Nephron (organoid): ENCODE measurements around the gene PTPRD.

Source experiments
- H3K27ac Mint-ChIP-seq, 3 experiments: 2 replicates each; pipeline ENCODE4 v1.8.0; 2020; ENCODE audit warnings: mixed read lengths in 3 of 3, mild to moderate bottlenecking in 2 of 3, moderate library complexity in 1 of 3
- H3K27me3 Mint-ChIP-seq: 2 replicates; pipeline ENCODE4 v1.8.0; 2021; ENCODE audit warnings: low read depth, mild to moderate bottlenecking, moderate library complexity, mixed read lengths
- H3K36me3 Mint-ChIP-seq: 2 replicates; pipeline ENCODE4 v1.8.0; 2020; ENCODE audit warnings: low read depth, mixed read lengths
- H3K4me1 Mint-ChIP-seq: 2 replicates; pipeline ENCODE4 v1.8.0; 2020; ENCODE audit warnings: mixed read lengths
- H3K4me3 Mint-ChIP-seq, 3 experiments: 2 replicates each; pipeline ENCODE4 v1.8.0; 2020; ENCODE audit warnings: mild to moderate bottlenecking in 3 of 3, mixed read lengths in 3 of 3, moderate library complexity in 2 of 3
- H3K9me3 Mint-ChIP-seq: 2 replicates; pipeline ENCODE4 v1.8.0; 2020; ENCODE audit warnings: mixed read lengths
- CTCF ChIP-seq, 3 experiments: fragments of 200-600 bp; sonication (generic); IDR thresholded peaks; one replicate each; pipeline ENCODE4 v1.5.0; 2021; ENCODE audit warnings: antibody characterized with exemption in 3 of 3; ENCODE audit not compliant: unreplicated experiment in 3 of 3

The PTPRD gene

GRCh38 chr9:10003047-10003446 lies 609.8 kb downstream of the PTPRD start:
- Mint-ChIP-seq H3K27ac (no peak overlapping the region), H3K36me3 (no peaks in the 10 kb centered on the region), H3K9me3 (no peaks in the 10 kb centered on the region), H3K4me1 (peaks cover under 1% of the 10 kb centered on the region), H3K4me3 (no peak overlapping the region), H3K27me3 (no peaks in the 10 kb centered on the region)
- no peak for TF ChIP-seq CTCF (IDR thresholded peaks at IDR 0.05; ENCODE audit: unreplicated experiment in 3 of 3)

- no peaks in the 10 kb centered on the region for H3K4me1 Mint-ChIP-seq
- no peaks in the 10 kb centered on the region for H3K36me3 Mint-ChIP-seq
- no peak overlapping the region for H3K27ac Mint-ChIP-seq
- no peak for TF ChIP-seq CTCF (IDR thresholded peaks at IDR 0.05; ENCODE audit: unreplicated experiment in 3 of 3)
- no peak overlapping the region for H3K4me3 Mint-ChIP-seq
- H3K27me3 Mint-ChIP-seq, result no peaks in the 10 kb centered on the region
- H3K9me3 Mint-ChIP-seq, result no peaks in the 10 kb centered on the region
These were observed 612.1 kb downstream of the PTPRD start for GRCh38 chr9:10000669-10001068.

- H3K36me3 Mint-ChIP-seq, result no peaks in the 10 kb centered on the region
- no peak for TF ChIP-seq CTCF (IDR thresholded peaks at IDR 0.05; ENCODE audit: unreplicated experiment in 3 of 3)
- H3K4me1 Mint-ChIP-seq, result no peaks in the 10 kb centered on the region
- H3K4me3 Mint-ChIP-seq, result no peak overlapping the region
- no peaks in the 10 kb centered on the region for H3K9me3 Mint-ChIP-seq
- H3K27ac Mint-ChIP-seq, result no peak overlapping the region
- H3K27me3 Mint-ChIP-seq, result no peaks in the 10 kb centered on the region
These were observed 614.1 kb downstream of the PTPRD start for GRCh38 chr9:9998491-9999287.

- no peak for TF ChIP-seq CTCF (IDR thresholded peaks at IDR 0.05; ENCODE audit: unreplicated experiment in 3 of 3)
- no peaks in the 10 kb centered on the region for H3K36me3 Mint-ChIP-seq
- no peak overlapping the region for H3K4me3 Mint-ChIP-seq
- no peaks in the 10 kb centered on the region for H3K4me1 Mint-ChIP-seq
- H3K9me3 Mint-ChIP-seq, result no peaks in the 10 kb centered on the region
- no peak overlapping the region for H3K27ac Mint-ChIP-seq
- H3K27me3 Mint-ChIP-seq, result no peaks in the 10 kb centered on the region
These were observed 615.2 kb downstream of the PTPRD start for GRCh38 chr9:9997585-9997984.

- no peaks in the 10 kb centered on the region for H3K9me3 Mint-ChIP-seq
- TF ChIP-seq CTCF (IDR thresholded peaks at IDR 0.05; ENCODE audit: unreplicated experiment in 3 of 3), result no peak
- no peaks in the 10 kb centered on the region for H3K27me3 Mint-ChIP-seq
- H3K27ac Mint-ChIP-seq, result peak overlapping the region in 1 of 3 experiments; percentile 53
- H3K36me3 Mint-ChIP-seq, result no peaks in the 10 kb centered on the region
- no peaks in the 10 kb centered on the region for H3K4me1 Mint-ChIP-seq
- no peak overlapping the region for H3K4me3 Mint-ChIP-seq
These were observed 616.5 kb downstream of the PTPRD start for GRCh38 chr9:9996259-9996658.

- Mint-ChIP-seq H3K27me3 (no peaks in the 10 kb centered on the region), H3K27ac (no peak overlapping the region), H3K4me3 (no peak overlapping the region), H3K4me1 (no peaks in the 10 kb centered on the region), H3K9me3 (peaks cover 10% of the 10 kb centered on the region), H3K36me3 (peaks cover 3% of the 10 kb centered on the region)
- TF ChIP-seq CTCF (IDR thresholded peaks at IDR 0.05; ENCODE audit: unreplicated experiment in 3 of 3), result no peak
These were observed 619.9 kb downstream of the PTPRD start for GRCh38 chr9:9992936-9993335.
